Retinal pigment epithelial cell (primary cell): ENCODE results near the gene FOXP1.
A peak's percentile ranks its signal among the peaks of the same experiment; 100 is the strongest.

ENCODE experiments used
- DNase-seq: peaks from one replicate; pipeline ENCODE4 v3.0.0-alpha.2; 2010; ENCODE audit warnings: low read depth
- H3K4me3 ChIP-seq: 2 replicates; pipeline ENCODE4 v1.5.1; 2011; ENCODE audit warnings: mild to moderate bottlenecking, low read length, control low read depth, moderate library complexity
- TF ChIP-seq, protein P1 (sequence below): conservative IDR thresholded peaks from 2 replicates; pipeline ENCODE4 v1.5.1; 2011; ENCODE audit warnings: low read depth, low read length, control low read depth, inconsistent platforms

Gene FOXP1

DNA sequence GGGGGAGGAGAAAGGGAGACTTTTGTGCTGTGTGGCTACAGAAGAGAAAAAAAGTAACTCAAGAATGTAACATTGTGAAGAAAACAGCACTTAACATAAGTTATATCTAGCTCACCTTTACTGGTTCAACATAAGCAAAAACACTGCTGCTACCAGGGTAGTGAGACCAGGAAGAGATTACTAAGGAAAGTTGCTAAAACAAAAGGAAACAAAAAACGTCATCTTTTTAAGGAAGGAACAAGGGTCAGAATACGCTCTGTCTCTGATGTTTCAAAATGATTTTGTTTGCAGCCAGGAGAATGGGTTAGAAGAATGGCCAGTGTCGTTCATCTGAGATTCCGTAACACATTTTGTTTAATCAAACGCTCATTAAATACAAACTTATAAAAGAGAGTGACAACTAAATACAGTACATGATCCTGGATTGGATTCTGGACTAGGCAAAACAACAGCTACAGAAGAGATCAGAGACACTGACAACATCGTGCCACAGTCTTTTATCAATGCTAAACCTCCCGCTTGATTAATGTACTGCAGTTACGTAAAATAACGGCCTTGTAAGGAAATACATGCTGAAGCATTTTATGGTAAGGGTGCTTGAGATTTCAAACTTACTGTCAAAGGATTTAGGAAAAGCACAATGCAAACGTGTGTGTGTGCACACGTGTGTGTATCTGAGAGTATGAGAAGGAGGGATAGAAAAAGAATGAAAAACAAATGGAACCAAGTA, 67.7 kb downstream of the FOXP1 start:
- DNase-seq, result no peak
- TF ChIP-seq, protein P1, sequence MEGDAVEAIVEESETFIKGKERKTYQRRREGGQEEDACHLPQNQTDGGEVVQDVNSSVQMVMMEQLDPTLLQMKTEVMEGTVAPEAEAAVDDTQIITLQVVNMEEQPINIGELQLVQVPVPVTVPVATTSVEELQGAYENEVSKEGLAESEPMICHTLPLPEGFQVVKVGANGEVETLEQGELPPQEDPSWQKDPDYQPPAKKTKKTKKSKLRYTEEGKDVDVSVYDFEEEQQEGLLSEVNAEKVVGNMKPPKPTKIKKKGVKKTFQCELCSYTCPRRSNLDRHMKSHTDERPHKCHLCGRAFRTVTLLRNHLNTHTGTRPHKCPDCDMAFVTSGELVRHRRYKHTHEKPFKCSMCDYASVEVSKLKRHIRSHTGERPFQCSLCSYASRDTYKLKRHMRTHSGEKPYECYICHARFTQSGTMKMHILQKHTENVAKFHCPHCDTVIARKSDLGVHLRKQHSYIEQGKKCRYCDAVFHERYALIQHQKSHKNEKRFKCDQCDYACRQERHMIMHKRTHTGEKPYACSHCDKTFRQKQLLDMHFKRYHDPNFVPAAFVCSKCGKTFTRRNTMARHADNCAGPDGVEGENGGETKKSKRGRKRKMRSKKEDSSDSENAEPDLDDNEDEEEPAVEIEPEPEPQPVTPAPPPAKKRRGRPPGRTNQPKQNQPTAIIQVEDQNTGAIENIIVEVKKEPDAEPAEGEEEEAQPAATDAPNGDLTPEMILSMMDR, result no peak
- no peak overlapping the region for H3K4me3 ChIP-seq

DNA sequence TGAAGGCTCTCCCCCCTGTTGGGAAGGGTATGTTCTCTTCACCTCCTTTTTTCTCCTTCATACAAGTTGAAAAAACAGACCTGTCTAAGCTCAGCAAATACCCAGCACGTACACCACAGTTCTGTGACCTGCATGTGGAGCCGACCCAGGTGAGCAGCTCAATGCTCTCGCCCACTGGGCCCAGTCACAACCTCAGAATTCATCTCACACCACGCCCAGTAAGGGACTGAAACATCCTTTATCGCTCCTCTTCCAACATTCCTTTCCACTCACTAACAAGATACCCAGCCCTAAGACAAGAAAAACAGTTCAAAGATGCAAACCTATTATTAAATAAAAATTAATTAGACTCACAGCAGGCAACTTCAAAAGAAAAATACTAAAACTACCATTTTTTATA, 68.9 kb downstream of the FOXP1 start:
- H3K4me3 ChIP-seq, result no peak overlapping the region
- TF ChIP-seq, protein P1, result no peak
- DNase-seq, result no peak

DNA sequence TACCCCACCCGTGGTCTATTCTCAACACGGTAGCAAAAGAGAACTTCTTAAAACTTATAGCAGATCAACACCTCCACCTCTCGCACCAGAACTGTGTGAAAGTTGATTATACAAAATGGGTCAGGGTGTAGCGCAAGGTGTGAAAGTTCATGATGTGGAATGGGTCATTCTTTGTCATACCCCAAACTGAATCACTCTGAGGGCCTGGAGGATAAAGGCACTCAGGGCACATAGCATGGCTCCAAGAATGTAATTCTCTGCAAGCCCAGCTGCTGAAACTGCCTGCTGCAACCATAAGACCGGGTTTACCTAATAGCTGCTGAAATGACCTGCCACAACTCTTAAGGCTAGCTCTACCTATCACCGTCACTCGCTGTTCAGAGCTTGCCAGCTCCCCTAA, 70.0 kb downstream of the FOXP1 start:
- TF ChIP-seq, protein P1, result no peak
- no peak for DNase-seq
- H3K4me3 ChIP-seq, result no peak overlapping the region

DNA sequence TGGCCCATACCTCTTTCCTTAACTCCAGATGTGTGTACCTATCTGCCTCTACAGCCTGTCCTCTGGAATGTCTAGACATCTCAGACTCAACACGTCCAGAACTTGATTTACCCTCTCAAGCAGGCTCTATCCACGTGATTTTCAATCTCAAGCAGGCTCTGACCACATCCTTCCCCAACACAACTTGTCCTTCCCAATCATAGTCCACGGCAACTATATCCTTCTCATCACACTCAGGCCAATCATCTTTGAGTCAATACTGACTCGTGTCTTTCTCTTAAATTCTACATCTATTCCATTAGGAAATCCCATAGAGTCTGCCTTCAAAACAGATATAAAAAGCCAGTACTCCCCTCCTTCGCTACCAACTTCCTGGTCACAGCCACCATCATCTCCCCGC, 70.4 kb downstream of the FOXP1 start:
- TF ChIP-seq, protein P1, result no peak
- no peak overlapping the region for H3K4me3 ChIP-seq
- no peak for DNase-seq

DNA sequence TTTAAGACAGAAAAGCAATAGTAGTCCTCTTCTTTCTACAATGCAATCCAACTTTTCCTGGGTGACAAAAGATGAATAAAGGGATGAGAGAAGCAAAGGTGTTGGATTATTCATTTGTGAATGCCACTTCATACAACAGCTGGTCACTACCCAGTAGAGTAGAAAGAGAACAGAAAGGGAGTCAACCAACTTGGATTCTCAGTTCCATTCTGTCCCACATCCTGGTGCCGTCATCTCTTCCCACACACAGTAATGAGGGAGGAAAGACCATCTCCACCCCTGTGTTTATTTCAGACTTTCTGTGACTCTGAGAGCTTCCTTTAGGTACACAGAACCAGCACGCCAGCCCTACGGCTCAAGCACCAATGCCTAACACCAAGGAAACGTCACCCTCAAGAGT, 71.0 kb downstream of the FOXP1 start:
- DNase-seq, result no peak
- no peak overlapping the region for H3K4me3 ChIP-seq
- TF ChIP-seq, protein P1, result no peak

DNA sequence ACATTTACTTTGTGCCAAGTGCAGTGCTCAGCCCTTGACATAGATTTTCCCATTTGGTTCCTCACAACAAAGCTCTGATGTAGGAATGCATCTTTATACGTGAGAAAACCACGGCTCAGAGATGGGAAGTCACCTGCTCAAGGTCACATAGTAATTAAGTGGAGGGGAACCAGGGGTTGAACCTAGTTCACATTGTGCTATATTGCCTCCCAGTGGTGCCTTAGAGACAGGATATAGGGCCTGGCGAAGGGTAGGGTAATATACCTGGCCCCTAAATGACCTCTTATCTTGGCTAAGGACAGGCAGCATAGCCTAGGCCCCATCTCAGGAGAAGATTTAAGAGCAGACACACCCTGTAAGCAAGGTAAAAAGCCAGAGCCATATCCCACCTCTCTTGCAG, 71.5 kb downstream of the FOXP1 start:
- no peak for DNase-seq
- H3K4me3 ChIP-seq, result no peak overlapping the region
- TF ChIP-seq, protein P1, result peak; percentile 8

DNA sequence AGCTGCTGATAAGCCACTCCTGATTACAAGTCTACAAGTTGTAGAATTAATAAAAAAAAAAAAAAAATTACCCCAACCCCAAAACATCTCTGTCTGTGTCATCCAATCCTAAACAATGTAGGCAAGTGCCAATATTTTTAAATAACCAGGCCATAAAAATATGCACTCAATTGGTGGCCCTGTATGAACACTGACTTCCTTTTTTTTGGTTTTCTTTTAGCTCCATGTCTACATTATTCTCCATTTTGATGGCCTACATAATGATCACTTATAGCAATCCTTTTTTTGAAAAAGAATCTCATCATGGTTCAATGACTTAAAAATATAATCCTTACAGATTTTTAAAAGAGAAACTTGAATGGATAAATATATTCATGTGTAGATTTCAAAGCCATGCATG, 72.1 kb downstream of the FOXP1 start:
- no peak for DNase-seq
- TF ChIP-seq, protein P1, result no peak
- no peak overlapping the region for H3K4me3 ChIP-seq
